AG08395 (cell line): Measurements from ENCODE around the gene COL20A1.
"Not testable (repeated sequence)": the region's sequence is repeated elsewhere in the genome, so short reads cannot be mapped to it uniquely, and the experiment has no call there.

ENCODE experiments used
- DNase-seq: peaks from one replicate; pipeline ENCODE4 v3.0.0; 2012; ENCODE audit warnings: mixed read lengths, low spot score

COL20A1 gene

DNA sequence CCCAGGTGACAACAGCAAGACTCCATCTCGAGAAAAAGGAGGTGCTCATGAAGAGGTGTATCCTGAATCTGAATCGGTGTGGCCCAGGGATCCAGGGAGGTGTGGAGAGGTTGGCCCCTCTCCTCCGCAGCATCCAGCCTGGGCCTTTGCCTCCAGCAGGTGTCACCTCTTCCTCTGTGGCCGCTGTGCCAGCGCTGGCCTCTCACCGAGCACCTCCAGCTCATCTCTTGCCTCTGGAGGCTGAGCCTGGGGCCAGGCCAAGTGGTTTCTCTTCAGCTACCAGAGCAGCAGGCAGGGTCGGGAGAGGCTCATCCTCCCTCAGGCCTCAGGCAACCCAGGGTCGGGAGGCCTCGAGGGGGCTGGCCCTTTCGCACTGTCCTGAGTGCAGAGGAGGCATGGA lies 1.2 kb upstream of the COL20A1 start:
- DNase-seq, result no peak

GRCh38 chr20:63292292-63292701 lies 689 bp upstream of the COL20A1 start:
- DNase-seq, result no peak

GRCh38 chr20:63293456-63293855 lies 470 bp downstream of the COL20A1 start:
- no peak for DNase-seq

DNA sequence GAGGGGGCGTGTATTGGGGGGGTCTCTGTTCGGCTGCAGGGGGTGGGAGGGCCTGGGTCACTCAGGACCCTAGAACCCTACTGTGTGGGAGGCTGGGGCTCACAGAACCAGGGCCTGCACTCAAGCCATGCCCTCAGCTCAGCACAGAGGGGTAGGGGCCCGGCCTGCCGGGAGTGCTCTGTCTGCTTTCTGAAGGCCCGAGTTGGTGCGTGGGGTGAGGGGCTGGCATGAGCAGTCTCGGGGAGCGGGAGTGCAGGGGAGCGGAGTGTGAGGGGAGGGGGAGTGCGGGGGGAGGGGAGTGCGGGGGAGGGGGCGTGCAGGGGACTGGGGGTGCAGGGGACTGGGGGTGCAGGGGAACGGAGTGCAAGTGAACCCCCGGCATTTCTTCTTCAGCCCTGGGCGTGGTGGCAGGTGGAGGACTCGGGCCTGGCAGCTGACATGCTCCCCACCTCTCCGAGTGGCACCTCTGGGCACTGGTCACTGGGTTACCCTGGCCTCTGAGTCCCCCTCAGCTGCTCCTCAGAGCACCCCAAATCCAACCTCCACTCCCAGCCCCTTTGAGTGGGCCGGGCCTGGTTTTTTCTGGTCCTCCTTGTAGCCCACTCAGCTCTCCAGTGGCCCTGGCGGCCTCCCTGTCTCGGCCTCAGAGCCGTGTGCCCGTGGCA lies 1.0 kb downstream of the COL20A1 start:
- DNase-seq, result no peak

DNA sequence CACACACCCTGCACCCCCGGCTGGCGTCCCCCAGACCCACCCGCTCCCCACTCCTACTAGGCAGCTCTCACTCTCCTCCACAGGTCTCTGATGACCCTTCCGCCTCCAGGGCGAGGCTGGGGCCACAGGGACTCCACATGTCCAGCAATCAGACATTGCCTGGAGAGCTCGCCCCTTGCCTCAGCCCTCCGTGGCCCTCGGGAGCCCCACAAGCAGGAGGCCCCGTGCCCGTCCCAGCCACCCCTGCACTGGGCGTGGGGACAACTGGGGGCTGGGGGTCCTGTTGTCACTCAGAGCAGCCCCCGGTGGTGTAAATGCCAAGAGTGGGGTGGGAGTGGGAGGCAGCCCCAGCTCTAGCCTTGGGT lies 1.5 kb downstream of the COL20A1 start:
- DNase-seq, result no peak

- no peak for DNase-seq
These were observed 2.0 kb downstream of the COL20A1 start for GRCh38 chr20:63295018-63295417.

DNA sequence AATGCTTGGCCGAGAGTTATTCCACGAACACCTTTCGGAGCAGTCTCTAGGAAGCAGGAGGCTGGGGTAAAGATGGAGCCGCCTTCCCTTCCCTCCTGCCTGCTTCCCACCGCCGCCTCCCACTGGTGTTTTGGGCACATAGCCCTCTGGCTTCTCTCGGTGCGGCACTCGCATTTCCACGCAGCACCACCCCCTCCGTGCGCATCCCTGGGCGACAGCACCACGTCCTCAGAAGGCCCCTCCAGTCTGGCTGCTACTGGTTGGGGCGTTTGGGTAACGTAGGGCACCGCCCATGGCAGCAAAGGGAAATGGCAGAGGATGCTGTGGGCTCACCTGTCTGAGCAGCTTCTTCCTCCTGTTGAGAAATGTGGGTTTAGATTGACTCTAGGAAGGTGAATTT lies 2.4 kb downstream of the COL20A1 start:
- no peak for DNase-seq

DNA sequence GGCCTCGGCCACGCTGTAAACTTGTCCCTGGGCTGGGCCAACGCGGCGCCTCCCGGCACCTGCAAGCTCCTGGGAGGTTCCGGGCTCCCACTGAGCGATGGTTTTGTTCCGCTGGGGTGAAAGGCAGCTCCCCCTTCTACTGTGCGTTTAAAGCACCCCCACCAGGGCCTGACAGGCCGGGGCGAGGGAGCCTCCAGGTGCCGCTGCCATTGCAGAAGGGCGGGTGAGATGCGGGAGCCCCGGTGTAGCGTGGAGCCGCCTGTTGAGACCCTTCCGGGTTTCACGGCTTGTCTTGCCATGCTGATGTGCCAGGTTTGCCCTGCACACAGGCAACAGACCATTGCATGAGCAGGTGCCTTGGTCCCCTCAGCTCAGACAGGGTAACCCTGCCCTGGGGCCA lies 2.9 kb downstream of the COL20A1 start:
- DNase-seq, result no peak

DNA sequence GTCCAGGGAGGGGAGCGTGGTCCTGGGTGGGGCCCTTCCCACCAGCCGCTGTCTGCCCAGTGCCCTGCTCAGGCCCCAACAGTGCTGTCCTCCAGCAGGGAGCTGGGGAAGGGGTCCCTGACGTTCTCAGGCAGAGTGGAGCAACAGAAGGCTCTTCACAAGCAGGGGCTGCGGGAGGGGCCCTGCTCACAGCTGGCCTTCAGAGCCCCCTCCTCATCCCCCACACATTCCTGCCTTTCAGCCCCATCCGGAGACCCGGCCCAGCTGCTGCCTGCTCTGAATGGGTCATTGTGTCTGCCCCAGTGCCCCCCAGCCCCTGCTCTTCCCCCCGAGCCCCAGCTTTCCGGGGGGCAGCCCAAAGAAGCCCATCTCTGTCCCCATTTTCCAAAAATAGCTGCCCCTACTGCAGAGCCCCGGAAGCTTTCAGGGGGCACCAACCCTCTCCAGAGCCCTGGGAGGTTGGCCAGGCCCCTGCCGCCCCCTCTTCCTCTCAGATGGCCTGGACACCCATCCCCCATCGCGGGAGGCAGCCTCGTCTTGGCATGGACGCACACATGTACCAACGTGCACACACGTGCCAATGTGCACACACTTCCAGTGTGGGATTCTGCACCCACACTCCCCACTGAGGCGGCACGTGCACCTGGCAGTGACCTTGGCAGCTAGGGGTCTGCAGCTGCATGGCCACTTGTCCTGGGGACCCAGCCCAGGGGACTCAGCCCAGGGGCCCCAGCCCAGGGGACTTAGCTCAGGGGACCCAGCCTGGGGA lies 3.7 kb downstream of the COL20A1 start:
- DNase-seq, result no peak

DNA sequence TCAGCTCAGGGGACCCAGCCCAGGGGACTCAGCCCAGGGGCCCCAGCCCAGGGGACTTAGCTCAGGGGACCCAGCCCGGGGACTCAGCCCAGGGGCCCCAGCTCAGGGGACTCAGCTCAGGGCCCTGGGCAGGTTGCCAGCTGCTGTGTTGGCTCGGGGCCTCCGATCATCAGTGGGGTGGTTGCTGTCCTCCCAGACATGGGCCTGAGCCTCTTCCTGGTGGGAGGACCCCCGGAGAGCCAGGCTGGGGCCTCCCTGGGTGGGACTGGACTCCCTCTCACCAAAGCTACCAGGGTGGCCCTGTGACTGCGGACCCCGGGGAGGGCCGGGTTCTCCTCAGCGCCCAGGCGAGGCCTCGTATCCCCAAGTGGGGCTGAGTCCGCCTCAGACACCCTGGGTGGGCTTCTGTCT lies 4.4 kb downstream of the COL20A1 start:
- no peak for DNase-seq

DNA sequence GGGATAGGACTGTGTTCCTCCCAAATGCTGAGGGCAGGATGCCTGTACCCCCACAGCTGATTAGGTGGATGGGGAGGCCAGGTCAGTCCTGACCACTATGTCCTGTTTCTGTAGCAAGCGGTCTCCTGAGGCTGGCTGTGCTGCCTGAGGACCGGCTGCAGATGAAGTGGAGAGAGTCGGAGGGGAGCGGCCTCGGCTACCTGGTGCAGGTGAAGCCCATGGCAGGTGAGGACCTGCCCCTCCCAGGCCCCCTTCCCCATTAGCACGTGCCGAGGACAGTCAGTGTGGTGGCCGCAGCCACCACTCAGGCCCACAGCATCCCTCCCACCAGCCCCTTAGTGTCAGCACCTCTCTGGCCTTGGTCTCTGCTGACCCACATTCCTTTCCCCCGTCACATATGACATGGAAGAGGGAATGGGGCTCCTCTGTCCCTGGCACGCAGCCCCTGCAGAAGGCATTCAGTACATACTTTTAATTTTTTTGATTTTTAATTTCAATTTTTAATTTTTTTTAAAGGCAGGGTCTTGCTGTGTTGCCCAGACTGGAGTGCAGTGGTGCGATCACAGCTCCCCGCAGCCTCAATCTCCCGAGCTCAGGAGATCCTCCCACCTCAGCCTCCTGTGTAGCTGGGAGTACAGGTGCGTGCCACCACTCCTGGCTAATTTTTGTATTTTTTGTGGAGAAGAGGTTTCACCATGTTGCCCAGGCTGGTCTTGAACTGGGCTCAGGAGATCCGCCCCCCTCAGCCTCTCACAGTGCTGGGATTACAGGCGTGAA lies 5.0 kb downstream of the COL20A1 start:
- DNase-seq, result no peak

GRCh38 chr20:63298731-63299312 lies 5.8 kb downstream of the COL20A1 start:
- DNase-seq, result no peak

DNA sequence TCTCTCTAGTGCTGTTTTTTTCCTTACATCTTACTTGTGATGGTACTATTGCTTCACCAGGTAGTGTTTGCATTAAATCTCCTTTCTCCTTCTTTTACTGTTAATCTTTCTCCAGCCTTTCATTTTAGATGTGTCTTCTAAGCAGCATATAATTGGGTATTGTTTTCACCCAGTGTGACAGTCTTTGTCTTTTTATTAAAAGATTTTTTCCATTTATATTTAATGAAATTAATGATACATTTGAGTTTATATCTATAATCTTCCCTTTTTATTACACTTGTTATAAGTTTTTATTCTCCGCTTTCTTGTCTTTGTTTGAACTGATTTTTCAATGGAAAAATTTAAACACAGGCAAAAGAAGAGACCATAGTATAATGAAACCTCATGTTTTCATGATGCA lies 8.7 kb downstream of the COL20A1 start:
- DNase-seq, result no peak

GRCh38 chr20:63303095-63303666 lies 10.2 kb downstream of the COL20A1 start:
- no peak for DNase-seq

DNA sequence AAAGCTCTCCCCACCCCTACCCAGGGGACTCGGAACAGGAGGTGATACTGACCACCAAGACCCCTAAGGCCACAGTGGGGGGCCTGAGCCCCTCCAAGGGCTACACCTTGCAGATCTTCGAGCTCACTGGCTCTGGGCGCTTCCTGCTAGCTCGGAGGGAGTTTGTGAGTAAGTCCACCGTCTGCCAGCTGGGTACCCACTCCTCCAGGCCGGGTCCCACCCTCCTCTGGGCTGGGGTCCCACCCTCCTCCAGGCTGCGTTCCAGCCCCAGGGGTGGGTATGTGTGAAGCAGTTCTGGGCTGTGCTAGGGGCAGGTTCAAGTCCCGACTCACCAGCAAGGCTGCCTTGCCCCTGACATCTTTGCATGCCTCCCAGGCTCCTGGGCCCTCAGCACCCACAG lies 12.4 kb downstream of the COL20A1 start:
- no peak for DNase-seq

DNA sequence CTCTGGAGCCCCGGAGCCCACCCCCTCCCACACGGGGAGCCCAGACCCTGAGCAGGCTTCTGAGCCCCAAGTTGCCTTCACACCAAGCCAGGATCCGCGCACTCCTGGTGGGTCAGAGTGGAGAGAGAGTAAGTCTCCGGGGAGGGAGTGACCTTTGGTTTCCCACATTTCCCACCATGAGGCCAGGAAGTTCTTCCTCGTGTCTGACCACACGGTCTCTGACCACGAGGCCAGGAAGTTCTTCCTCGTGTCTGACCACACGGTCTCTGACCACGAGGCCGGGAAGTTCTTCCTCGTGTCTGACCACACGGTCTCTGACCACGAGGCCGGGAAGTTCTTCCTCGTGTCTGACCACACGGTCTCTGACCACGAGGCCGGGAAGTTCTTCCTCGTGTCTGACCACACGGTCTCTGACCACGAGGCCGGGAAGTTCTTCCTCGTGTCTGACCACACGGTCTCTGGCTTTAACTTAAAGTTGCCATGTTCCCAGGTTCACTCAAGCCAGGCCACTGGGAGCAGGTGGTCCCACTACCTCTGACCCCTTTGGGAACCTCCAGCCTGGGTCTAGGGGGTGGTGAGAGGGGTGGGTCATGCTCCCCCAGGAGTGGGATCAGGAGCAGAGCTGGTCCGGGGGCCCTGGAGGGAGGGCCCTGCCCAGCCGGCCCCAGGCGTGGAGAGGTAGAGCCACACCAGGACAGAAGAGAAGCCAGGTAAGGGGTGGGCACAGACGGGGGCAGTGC lies 13.1 kb downstream of the COL20A1 start:
- not testable (repeated sequence) for DNase-seq

GRCh38 chr20:63306673-63307537 lies 13.9 kb downstream of the COL20A1 start:
- DNase-seq, result no peak

DNA sequence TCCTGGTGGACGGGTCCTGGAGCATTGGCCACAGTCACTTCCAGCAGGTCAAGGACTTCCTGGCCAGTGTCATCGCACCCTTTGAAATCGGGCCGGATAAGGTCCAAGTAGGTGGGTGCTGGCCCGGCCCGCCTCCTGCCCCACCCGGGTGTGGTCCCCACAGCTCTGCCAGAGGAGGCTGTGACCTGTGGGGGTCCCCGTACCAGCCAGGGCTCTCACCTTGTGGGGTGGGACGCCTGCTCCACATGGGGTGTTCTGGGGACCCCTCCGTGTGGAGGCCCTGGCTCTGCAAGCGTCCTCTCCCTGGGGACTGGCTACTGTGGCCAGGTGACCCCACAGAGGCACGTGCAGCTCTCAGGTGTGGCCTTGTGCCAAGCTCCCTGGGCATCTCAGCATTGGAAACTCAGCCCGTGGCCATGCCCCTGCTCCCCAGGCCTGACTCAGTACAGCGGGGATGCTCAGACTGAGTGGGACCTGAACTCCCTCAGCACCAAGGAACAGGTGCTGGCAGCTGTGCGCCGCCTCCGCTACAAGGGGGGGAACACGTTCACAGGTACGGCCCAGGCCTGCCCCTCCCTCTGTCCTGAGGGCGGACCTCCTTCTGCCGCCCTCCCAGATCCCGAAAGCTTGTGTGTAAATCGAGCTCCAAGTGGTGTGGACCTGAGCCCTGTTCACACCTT lies 14.7 kb downstream of the COL20A1 start:
- DNase-seq, result no peak

- no peak for DNase-seq
These were observed 15.4 kb downstream of the COL20A1 start for GRCh38 chr20:63308218-63308911.
